Endothelial cell of umbilical vein (primary cell): ENCODE results near the gene MME. TPM values are rescaled to one million over a fixed set of nuclear protein-coding genes. Genes with fewer than 3 reads are reported as not detected.

ENCODE experiments used
- BruUV-seq: library from RNA; stranded (reverse); fragments of 400-500 nt; replicated peaks from 2 replicates; lab custom pipeline; 2021; lab: Mats Ljungman, UMichigan
- CTCF ChIA-PET: fragments of 300-600, 350-600 bp; sonication (Branson Sonifier 250); formaldehyde crosslinking; loops from one replicate; lab custom pipeline; 2021; ENCODE audit warnings: antibody characterized with exemption, inconsistent platforms; lab: Charles Lee
- POLR2A ChIA-PET: fragments of 300-600, 350-600 bp; sonication (Branson Sonifier 250); formaldehyde crosslinking; loops from one replicate; lab custom pipeline; 2021; ENCODE audit warnings: antibody characterized with exemption, inconsistent platforms; lab: Charles Lee
- DNase-seq: peaks from one replicate; pipeline ENCODE4 v3.0.0-alpha.2; 2011; ENCODE audit warnings: low read depth, low spot score
- FAIRE-seq: peaks from 2 replicates; lab custom pipeline; 2011; peaks lifted over from hg19 to GRCh38; lab: Jason Lieb, UNC
- H2AFZ ChIP-seq: 2 replicates; pipeline ENCODE4 v1.6.0; 2012; ENCODE audit warnings: low read depth, low read length, control low read depth, inconsistent platforms
- H3K27ac ChIP-seq: 2 replicates; pipeline ENCODE4 v1.5.1; 2011; ENCODE audit warnings: low read depth, mild to moderate bottlenecking, control low read depth, low read length, moderate library complexity; ENCODE audit not compliant: insufficient read depth
- H3K27me3 ChIP-seq, 2 experiments: 2 replicates each; pipeline versions ENCODE4 v1.6.0 to v1.6.1; 2011; ENCODE audit warnings: low read length in 2 of 2, mixed read lengths in 1 of 2; ENCODE audit not compliant: control insufficient read depth in 2 of 2, insufficient read depth in 2 of 2
- H3K36me3 ChIP-seq, 2 experiments: 2 replicates in 1 of 2; 3 replicates in 1 of 2; pipeline ENCODE4 v1.5.1; 2011; ENCODE audit warnings: low read length in 2 of 2, mild to moderate bottlenecking in 1 of 2, moderate library complexity in 1 of 2; ENCODE audit not compliant: control insufficient read depth in 2 of 2, insufficient read depth in 2 of 2; ENCODE audit errors: extremely low read depth in 1 of 2
- H3K4me1 ChIP-seq: 3 replicates; pipeline ENCODE4 v1.5.1; 2011; ENCODE audit warnings: mild to moderate bottlenecking, low read length; ENCODE audit not compliant: control insufficient read depth, insufficient read depth; ENCODE audit errors: extremely low read depth
- H3K4me2 ChIP-seq: 2 replicates; pipeline ENCODE4 v1.6.1; 2011; ENCODE audit warnings: low read length, control low read depth, mixed read lengths; ENCODE audit not compliant: insufficient read depth
- H3K4me3 ChIP-seq, 3 experiments: fragments of 200-600 bp in 1 of 3; sonication (generic), shearing (Covaris generic) in 1 of 3; replicated peaks in 1 of 3; 2 replicates each; pipeline ENCODE4 v1.5.1; 2011 to 2016; ENCODE audit warnings: control low read depth in 3 of 3, low read length in 3 of 3, mild to moderate bottlenecking in 2 of 3, inconsistent platforms in 1 of 3, low read depth in 1 of 3, moderate library complexity in 1 of 3; ENCODE audit not compliant: insufficient read depth in 1 of 3
- H3K79me2 ChIP-seq: 2 replicates; pipeline ENCODE4 v1.6.0; 2012; ENCODE audit warnings: low read length, inconsistent platforms; ENCODE audit not compliant: control insufficient read depth, insufficient read depth
- H3K9ac ChIP-seq: replicated peaks from 2 replicates; pipeline ENCODE3; 2011; ENCODE audit warnings: low read length, control low read depth; ENCODE audit not compliant: insufficient read depth; ENCODE audit errors: extremely low read depth
- H3K9me1 ChIP-seq: replicated peaks from 3 replicates; pipeline ENCODE4 v1.6.0; 2011; ENCODE audit warnings: mild to moderate bottlenecking, low read length; ENCODE audit not compliant: control insufficient read depth, insufficient read depth; ENCODE audit errors: extremely low read depth
- H3K9me3 ChIP-seq: replicated peaks from 2 replicates; pipeline ENCODE4 v1.5.1; 2012; ENCODE audit warnings: low read length, inconsistent platforms; ENCODE audit not compliant: control insufficient read depth, insufficient read depth
- H4K20me1 ChIP-seq: replicated peaks from 2 replicates; pipeline ENCODE3; 2011; ENCODE audit warnings: mild to moderate bottlenecking, low read length; ENCODE audit not compliant: control insufficient read depth, insufficient read depth; ENCODE audit errors: extremely low read depth
- EZH2 ChIP-seq: IDR thresholded peaks from 2 replicates; pipeline ENCODE4 v1.6.1; 2012; ENCODE audit warnings: borderline replicate concordance, low read depth, mild to moderate bottlenecking, moderate library complexity, low read length, inconsistent platforms; ENCODE audit not compliant: severe bottlenecking
- FOS ChIP-seq: IDR thresholded peaks from 2 replicates; pipeline ENCODE4 v1.6.1; 2011; ENCODE audit warnings: mild to moderate bottlenecking, low read length, moderate library complexity, borderline replicate concordance; ENCODE audit not compliant: insufficient read depth
- GATA2 ChIP-seq: IDR thresholded peaks from 2 replicates; pipeline ENCODE4 v1.7.0; 2011; ENCODE audit warnings: low read depth, mild to moderate bottlenecking, moderate library complexity, mixed read lengths, low read length; ENCODE audit not compliant: insufficient read length, insufficient read depth
- JUN ChIP-seq: IDR thresholded peaks from 2 replicates; pipeline ENCODE4 v1.6.1; 2011; ENCODE audit warnings: borderline replicate concordance, low read depth; ENCODE audit not compliant: insufficient read length, insufficient read depth
- MYC ChIP-seq: IDR thresholded peaks from one replicate; pipeline ENCODE4 v1.6.1; 2011; ENCODE audit warnings: mild to moderate bottlenecking, low read depth, low read length
- POLR2A ChIP-seq: IDR thresholded peaks from 2 replicates; pipeline ENCODE4 v1.6.1; 2012; ENCODE audit warnings: low read depth, mild to moderate bottlenecking, control low read depth, low read length
- POLR2AphosphoS5 ChIP-seq: IDR thresholded peaks from 2 replicates; pipeline ENCODE4 v1.6.1; 2012; ENCODE audit warnings: low read depth, mild to moderate bottlenecking, control low read depth, low read length, moderate library complexity; ENCODE audit not compliant: insufficient read depth
- dilution Hi-C: fragments of 300-500 bp; cut with MboI; formaldehyde crosslinking; loops from one replicate; pipeline ENCODE4 v1.15.0; 2019; ENCODE audit warnings: low sequenced_read_pairs; ENCODE audit not compliant: extremely low pct_ligation_motif_present
- intact Hi-C: fragments of 100-400 bp; cut with micrococcal nuclease; formaldehyde crosslinking; loops from one replicate; pipeline ENCODE4 v1.10.0; 2022
- polyA plus RNA-seq, 4 experiments: library from polyadenylated mRNA; depleted of rRNA in 3 of 4; stranded (reverse) in 3 of 4; unstranded in 1 of 4; fragments of >200 nt; gene quantifications; 2 replicates each; pipeline versions ENCODE4 v1.2.1 to v1.2.3, GENCODE V29; 2011 to 2012; ENCODE audit warnings: missing spikeins in 1 of 4
- total RNA-seq: library from RNA; stranded (reverse); gene quantifications from 2 replicates; pipeline ENCODE4 v1.2.3, GENCODE V29; 2021
- TF ChIP-seq, protein P1 (sequence below), 2 donors: IDR thresholded peaks; 1 replicate in 1 of 2; 2 replicates in 1 of 2; pipeline ENCODE4 v1.5.1; 2011; ENCODE audit warnings: low read length in 2 of 2, mild to moderate bottlenecking in 2 of 2, moderate library complexity in 2 of 2, control low read depth in 1 of 2, inconsistent platforms in 1 of 2, low read depth in 1 of 2; ENCODE audit not compliant: insufficient read depth in 1 of 2; ENCODE audit errors: extremely low read depth in 1 of 2
- TF ChIP-seq, protein P2 (sequence below): IDR thresholded peaks from 2 replicates; pipeline ENCODE4 v1.6.1; 2011; ENCODE audit not compliant: insufficient read depth, insufficient read length

The MME gene
- total and polyA plus RNA-seq, 2 donors (not counting 3 experiments of a cell fraction or from before 2014, with no cell fraction given) = 6.0 to 10.5 TPM

DNA sequence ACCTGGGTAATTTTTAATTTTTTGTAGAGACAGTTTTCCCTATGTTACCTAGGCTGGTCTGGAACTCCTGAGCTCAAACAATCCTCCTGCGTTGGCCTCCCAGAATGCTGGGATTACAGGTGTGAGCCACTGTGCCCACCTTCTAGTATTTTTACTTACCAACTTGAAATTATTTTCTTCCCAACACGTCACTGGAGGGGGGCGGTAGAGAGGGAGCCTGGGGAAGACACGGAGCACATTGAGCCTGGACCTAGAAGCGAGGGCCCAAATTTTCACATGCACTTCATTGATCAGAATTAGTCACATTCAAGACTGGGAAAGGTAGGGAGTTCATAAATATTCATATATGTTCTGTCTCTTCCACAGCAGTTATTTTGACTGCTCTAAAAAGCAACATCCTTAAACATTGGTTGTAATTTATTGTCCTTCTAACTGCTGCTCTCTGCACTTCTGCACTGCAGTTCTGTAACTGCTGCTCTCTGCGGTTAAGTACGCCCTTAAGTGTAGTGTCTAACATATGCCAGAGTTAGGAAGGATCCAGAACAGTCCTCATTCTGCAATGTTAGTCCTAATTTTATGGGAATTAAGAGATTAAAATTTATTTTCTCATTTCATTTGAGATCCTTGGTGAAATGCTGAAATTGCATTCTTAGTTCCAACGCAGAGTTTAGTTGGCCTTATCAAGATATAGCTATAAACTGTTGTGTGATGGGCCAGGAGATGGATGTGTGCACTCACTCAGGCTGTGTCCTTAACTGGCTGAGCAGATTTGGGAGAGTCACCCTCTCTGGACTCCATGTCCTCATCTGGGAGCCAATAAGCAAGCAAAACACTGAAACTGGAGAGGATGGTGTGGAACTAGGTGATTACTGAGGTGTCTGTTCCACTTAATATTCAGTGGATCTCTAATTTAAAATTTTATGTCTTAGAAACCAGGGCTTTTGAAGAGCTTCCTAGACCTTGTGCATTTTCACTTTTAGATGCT, 115.1 kb downstream of the MME start:
- no TSS peak for BruUV-seq
- intact Hi-C loops (no loop called here), dilution Hi-C loops (no loop called here)
- Histone ChIP-seq H3K36me3 (no peaks in the 10 kb centered on the region), H2AFZ (no peak overlapping the region), H3K4me3 (no peak overlapping the region), H3K9me1 (no peaks in the 10 kb centered on the region), H3K9me3 (no peaks in the 10 kb centered on the region), H3K79me2 (no peaks in the 10 kb centered on the region), H3K4me2 (no peak overlapping the region), H3K27ac (no peak overlapping the region), H3K27me3 (no peaks in the 10 kb centered on the region), H4K20me1 (no peaks in the 10 kb centered on the region), H3K9ac (no peak overlapping the region), H3K4me1 (no peaks in the 10 kb centered on the region)
- ChIA-PET POLR2A (no interaction called here), CTCF (no interaction called here)
- DNase-seq (no peak), FAIRE-seq (no peak)
- TF ChIP-seq, protein P1, sequence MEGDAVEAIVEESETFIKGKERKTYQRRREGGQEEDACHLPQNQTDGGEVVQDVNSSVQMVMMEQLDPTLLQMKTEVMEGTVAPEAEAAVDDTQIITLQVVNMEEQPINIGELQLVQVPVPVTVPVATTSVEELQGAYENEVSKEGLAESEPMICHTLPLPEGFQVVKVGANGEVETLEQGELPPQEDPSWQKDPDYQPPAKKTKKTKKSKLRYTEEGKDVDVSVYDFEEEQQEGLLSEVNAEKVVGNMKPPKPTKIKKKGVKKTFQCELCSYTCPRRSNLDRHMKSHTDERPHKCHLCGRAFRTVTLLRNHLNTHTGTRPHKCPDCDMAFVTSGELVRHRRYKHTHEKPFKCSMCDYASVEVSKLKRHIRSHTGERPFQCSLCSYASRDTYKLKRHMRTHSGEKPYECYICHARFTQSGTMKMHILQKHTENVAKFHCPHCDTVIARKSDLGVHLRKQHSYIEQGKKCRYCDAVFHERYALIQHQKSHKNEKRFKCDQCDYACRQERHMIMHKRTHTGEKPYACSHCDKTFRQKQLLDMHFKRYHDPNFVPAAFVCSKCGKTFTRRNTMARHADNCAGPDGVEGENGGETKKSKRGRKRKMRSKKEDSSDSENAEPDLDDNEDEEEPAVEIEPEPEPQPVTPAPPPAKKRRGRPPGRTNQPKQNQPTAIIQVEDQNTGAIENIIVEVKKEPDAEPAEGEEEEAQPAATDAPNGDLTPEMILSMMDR (IDR thresholded peaks at IDR 0.05; ENCODE audit: extremely low read depth in 1 of 2, insufficient read depth in 1 of 2, low read depth in 1 of 2, low read length in 2 of 2) = no peak
- TF ChIP-seq GATA2 = no peak
- no peak for TF ChIP-seq POLR2AphosphoS5
- no peak for TF ChIP-seq FOS
- no peak for TF ChIP-seq MYC
- TF ChIP-seq POLR2A = no peak
- TF ChIP-seq, protein P2, sequence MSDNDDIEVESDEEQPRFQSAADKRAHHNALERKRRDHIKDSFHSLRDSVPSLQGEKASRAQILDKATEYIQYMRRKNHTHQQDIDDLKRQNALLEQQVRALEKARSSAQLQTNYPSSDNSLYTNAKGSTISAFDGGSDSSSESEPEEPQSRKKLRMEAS = no peak
- no peak for TF ChIP-seq EZH2
- TF ChIP-seq JUN = no peak
